ENCODE measurements around the gene FNIP2.

- TF ChIP-seq EZH2 (IDR thresholded peaks at IDR 0.05; ENCODE audit: borderline replicate concordance, low read depth, low read length, severe bottlenecking), result no peak
- TF ChIP-seq, protein P1, sequence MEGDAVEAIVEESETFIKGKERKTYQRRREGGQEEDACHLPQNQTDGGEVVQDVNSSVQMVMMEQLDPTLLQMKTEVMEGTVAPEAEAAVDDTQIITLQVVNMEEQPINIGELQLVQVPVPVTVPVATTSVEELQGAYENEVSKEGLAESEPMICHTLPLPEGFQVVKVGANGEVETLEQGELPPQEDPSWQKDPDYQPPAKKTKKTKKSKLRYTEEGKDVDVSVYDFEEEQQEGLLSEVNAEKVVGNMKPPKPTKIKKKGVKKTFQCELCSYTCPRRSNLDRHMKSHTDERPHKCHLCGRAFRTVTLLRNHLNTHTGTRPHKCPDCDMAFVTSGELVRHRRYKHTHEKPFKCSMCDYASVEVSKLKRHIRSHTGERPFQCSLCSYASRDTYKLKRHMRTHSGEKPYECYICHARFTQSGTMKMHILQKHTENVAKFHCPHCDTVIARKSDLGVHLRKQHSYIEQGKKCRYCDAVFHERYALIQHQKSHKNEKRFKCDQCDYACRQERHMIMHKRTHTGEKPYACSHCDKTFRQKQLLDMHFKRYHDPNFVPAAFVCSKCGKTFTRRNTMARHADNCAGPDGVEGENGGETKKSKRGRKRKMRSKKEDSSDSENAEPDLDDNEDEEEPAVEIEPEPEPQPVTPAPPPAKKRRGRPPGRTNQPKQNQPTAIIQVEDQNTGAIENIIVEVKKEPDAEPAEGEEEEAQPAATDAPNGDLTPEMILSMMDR (IDR thresholded peaks at IDR 0.05; ENCODE audit: borderline replicate concordance, extremely low read depth, low read length, poor library complexity, severe bottlenecking), result no peak
Measured at GRCh38 chr4:158823461-158823873, 54.6 kb downstream of the FNIP2 start.
